A673 (cell line): Measurements from ENCODE around the gene RNF217. TPM values are rescaled to one million over a fixed set of nuclear protein-coding genes. Genes with fewer than 3 reads are reported as not detected.

ENCODE experiments used
- BruUV-seq: library from RNA; stranded (reverse); fragments of 400-500 nt; replicated peaks from 2 replicates; lab custom pipeline; 2021; lab: Mats Ljungman, UMichigan
- CTCF ChIA-PET: fragments of 300-600 bp; sonication (Branson Sonifier 250); formaldehyde crosslinking; loops from one replicate; lab custom pipeline; 2022; ENCODE audit warnings: antibody characterized with exemption; lab: Charles Lee
- POLR2A ChIA-PET: fragments of 300-600 bp; sonication (Branson Sonifier 250); formaldehyde crosslinking; loops from one replicate; lab custom pipeline; 2022; ENCODE audit warnings: antibody characterized with exemption; ENCODE audit not compliant: low non-redundant PET; lab: Charles Lee
- DNase-seq: peaks from one replicate; pipeline ENCODE4 v3.0.0-alpha.2; 2015; ENCODE audit warnings: low spot score
- H3K27ac ChIP-seq: fragments of 200-600 bp; sonication (generic); 2 replicates; pipeline ENCODE4 v1.5.1; 2016; ENCODE audit warnings: mixed run types, low read depth, mild to moderate bottlenecking, mixed read lengths, antibody characterized with exemption, low read length; ENCODE audit not compliant: poor library complexity, severe bottlenecking
- H3K27me3 ChIP-seq: fragments of 200-600 bp; sonication (generic); replicated peaks from 2 replicates; pipeline ENCODE4 v1.6.1; 2017; ENCODE audit warnings: mixed run types, low read depth, mild to moderate bottlenecking, mixed read lengths, antibody characterized with exemption, low read length; ENCODE audit not compliant: insufficient read depth, poor library complexity
- H3K36me3 ChIP-seq: fragments of 200-600 bp; sonication (generic); 2 replicates; pipeline ENCODE4 v1.6.1; 2016; ENCODE audit warnings: mixed run types, mild to moderate bottlenecking, mixed read lengths, antibody characterized with exemption, low read length; ENCODE audit not compliant: insufficient read depth, poor library complexity, severe bottlenecking
- H3K4me1 ChIP-seq: fragments of 200-600 bp; sonication (generic); 2 replicates; pipeline ENCODE4 v1.6.1; 2017; ENCODE audit warnings: mixed run types, mild to moderate bottlenecking, mixed read lengths, antibody characterized with exemption, low read length; ENCODE audit not compliant: insufficient read depth, poor library complexity, severe bottlenecking
- H3K4me3 ChIP-seq: fragments of 200-600 bp; sonication (generic); 2 replicates; pipeline ENCODE4 v1.5.1; 2016; ENCODE audit warnings: low read depth, mixed run types, mild to moderate bottlenecking, mixed read lengths, low read length; ENCODE audit not compliant: poor library complexity, severe bottlenecking
- H3K9me3 ChIP-seq: fragments of 200-600 bp; sonication (generic); 2 replicates; pipeline ENCODE4 v1.6.1; 2016; ENCODE audit warnings: mixed run types, low read depth, mild to moderate bottlenecking, mixed read lengths, antibody characterized with exemption, low read length; ENCODE audit not compliant: poor library complexity, severe bottlenecking
- CTCF ChIP-seq: fragments of 300-800, 200-600 bp; sonication (generic); conservative IDR thresholded peaks from 2 replicates; pipeline ENCODE4 v1.5.1; 2017; ENCODE audit warnings: low read depth, mild to moderate bottlenecking, antibody characterized with exemption, low read length, moderate library complexity, mixed read lengths
- EZH2 ChIP-seq: fragments of 200-600 bp; sonication (generic); IDR thresholded peaks from 2 replicates; pipeline ENCODE4 v1.6.1; 2017; ENCODE audit warnings: borderline replicate concordance, low read depth, mild to moderate bottlenecking, mixed read lengths, antibody characterized with exemption, low read length; ENCODE audit not compliant: poor library complexity, severe bottlenecking
- intact Hi-C: fragments of 100-400 bp; cut with micrococcal nuclease; formaldehyde crosslinking; loops from one replicate; pipeline ENCODE4 v1.10.0; 2022; ENCODE audit not compliant: unreplicated experiment
- total RNA-seq: library from RNA; stranded (reverse); gene quantifications from 2 replicates; pipeline ENCODE4 v1.2.3, GENCODE V29; 2021

Gene RNF217
- total RNA-seq, 1 experiment from 2014 or later: 20.6 TPM

GRCh38 chr6:124982669-124983068 lies 20.4 kb downstream of the RNF217 start:
- BruUV-seq: no TSS peak
- Histone ChIP-seq H3K4me1 (peaks cover 59% of the 10 kb centered on the region), H3K4me3 (no peak overlapping the region), H3K9me3 (peaks cover 19% of the 10 kb centered on the region), H3K36me3 (peaks cover 14% of the 10 kb centered on the region), H3K27ac (no peak overlapping the region), H3K27me3 (no peaks in the 10 kb centered on the region)
- intact Hi-C loops: no loop called here
- CTCF ChIA-PET: no interaction called here
- TF ChIP-seq EZH2: no peak
- TF ChIP-seq CTCF: no peak
- DNase-seq: no peak
- POLR2A ChIA-PET: no interaction called here

- Histone ChIP-seq H3K27me3 (no peaks in the 10 kb centered on the region), H3K27ac (peak overlapping the region; percentile 62), H3K9me3 (peaks cover 17% of the 10 kb centered on the region), H3K4me3 (no peak overlapping the region), H3K4me1 (peaks cover 59% of the 10 kb centered on the region), H3K36me3 (peaks cover 12% of the 10 kb centered on the region)
- TF ChIP-seq CTCF: no peak
- no peak for TF ChIP-seq EZH2
- no peak for DNase-seq
- ChIA-PET POLR2A (no interaction called here), CTCF (no interaction called here)
- no TSS peak for BruUV-seq
- intact Hi-C loops: no loop called here
These were observed 21.3 kb downstream of the RNF217 start for GRCh38 chr6:124983383-124984083.

GRCh38 chr6:124984668-124985338 lies 22.6 kb downstream of the RNF217 start:
- ChIA-PET CTCF (no interaction called here), POLR2A (no interaction called here)
- Histone ChIP-seq H3K9me3 (peaks cover 8% of the 10 kb centered on the region), H3K4me3 (no peak overlapping the region), H3K4me1 (peaks cover 59% of the 10 kb centered on the region), H3K36me3 (peaks cover 11% of the 10 kb centered on the region), H3K27ac (peak overlapping the region; percentile 62), H3K27me3 (no peaks in the 10 kb centered on the region)
- peak; percentile 76 for DNase-seq
- TF ChIP-seq EZH2 (no peak), CTCF (no peak)
- TSS peak; percentile 5 for BruUV-seq
- intact Hi-C loops: no loop called here
